ENCODE results near the gene LMX1A. TPM values are rescaled to one million over a fixed set of nuclear protein-coding genes. Genes with fewer than 3 reads are reported as not detected.

The LMX1A gene
- total and polyA plus RNA-seq, 2 experiments from 2014 or later: not detected

DNA sequence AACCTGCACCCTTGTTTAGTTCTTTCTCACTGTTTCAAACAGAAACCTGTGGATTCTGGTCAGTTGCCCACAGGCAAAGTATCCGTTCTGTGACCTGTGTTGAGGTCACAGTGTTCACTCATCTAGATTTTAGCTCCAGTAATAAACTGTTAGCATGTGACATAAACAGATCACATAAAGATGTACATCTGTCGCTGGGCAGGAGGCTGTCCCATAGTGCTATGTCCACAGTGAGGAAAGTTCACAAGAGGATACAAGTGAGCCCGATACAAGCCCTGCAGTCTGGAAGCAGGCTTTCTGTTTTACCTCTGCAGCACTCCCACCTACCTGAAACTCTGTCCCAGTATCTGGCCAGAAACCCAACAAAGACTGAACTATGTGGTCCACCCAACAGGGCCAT lies 28.4 kb downstream of the LMX1A start:
- peaks cover 6% of the 10 kb centered on the region for H3K27me3 ChIP-seq
- no peak overlapping the region for H3K4me3 ChIP-seq
- TF ChIP-seq, protein P1, sequence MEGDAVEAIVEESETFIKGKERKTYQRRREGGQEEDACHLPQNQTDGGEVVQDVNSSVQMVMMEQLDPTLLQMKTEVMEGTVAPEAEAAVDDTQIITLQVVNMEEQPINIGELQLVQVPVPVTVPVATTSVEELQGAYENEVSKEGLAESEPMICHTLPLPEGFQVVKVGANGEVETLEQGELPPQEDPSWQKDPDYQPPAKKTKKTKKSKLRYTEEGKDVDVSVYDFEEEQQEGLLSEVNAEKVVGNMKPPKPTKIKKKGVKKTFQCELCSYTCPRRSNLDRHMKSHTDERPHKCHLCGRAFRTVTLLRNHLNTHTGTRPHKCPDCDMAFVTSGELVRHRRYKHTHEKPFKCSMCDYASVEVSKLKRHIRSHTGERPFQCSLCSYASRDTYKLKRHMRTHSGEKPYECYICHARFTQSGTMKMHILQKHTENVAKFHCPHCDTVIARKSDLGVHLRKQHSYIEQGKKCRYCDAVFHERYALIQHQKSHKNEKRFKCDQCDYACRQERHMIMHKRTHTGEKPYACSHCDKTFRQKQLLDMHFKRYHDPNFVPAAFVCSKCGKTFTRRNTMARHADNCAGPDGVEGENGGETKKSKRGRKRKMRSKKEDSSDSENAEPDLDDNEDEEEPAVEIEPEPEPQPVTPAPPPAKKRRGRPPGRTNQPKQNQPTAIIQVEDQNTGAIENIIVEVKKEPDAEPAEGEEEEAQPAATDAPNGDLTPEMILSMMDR (IDR thresholded peaks at IDR 0.05; ENCODE audit: low read depth, low read length): no peak
- no peaks in the 10 kb centered on the region for H3K9me3 ChIP-seq (ENCODE audit: low read depth)
- DNase-seq (ENCODE audit: low read depth in 1 of 2, low spot score in 1 of 2): no peak
- H3K36me3 ChIP-seq: no peaks in the 10 kb centered on the region
- no peaks in the 10 kb centered on the region for H3K4me1 ChIP-seq (ENCODE audit: low read depth)
- no peak overlapping the region for H3K27ac ChIP-seq

DNA sequence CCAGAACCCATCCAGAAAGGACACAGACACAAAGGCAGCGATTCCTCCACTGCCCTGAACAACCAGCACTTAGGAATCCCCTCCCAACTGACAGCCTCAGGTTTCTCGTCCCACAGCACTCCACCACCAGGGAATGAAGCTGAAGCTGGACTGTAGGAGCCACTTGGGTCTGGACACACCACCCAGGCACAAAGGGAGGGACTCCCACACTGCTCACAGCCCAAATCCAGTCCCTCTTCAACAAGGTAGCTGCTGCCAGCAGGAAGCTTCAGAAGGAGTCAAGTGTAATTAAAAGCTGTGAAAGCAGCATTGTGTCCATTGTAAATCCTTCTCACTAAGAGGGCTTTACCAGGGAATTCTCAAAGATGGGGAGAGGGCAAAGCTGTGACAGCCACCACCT lies 29.0 kb downstream of the LMX1A start:
- peaks cover 4% of the 10 kb centered on the region for H3K27me3 ChIP-seq
- no peaks in the 10 kb centered on the region for H3K36me3 ChIP-seq
- no peaks in the 10 kb centered on the region for H3K4me1 ChIP-seq (ENCODE audit: low read depth)
- no peaks in the 10 kb centered on the region for H3K9me3 ChIP-seq (ENCODE audit: low read depth)
- TF ChIP-seq, protein P1 (IDR thresholded peaks at IDR 0.05; ENCODE audit: low read depth, low read length): no peak
- no peak overlapping the region for H3K27ac ChIP-seq
- DNase-seq (ENCODE audit: low read depth in 1 of 2, low spot score in 1 of 2): no peak
- H3K4me3 ChIP-seq: no peak overlapping the region

DNA sequence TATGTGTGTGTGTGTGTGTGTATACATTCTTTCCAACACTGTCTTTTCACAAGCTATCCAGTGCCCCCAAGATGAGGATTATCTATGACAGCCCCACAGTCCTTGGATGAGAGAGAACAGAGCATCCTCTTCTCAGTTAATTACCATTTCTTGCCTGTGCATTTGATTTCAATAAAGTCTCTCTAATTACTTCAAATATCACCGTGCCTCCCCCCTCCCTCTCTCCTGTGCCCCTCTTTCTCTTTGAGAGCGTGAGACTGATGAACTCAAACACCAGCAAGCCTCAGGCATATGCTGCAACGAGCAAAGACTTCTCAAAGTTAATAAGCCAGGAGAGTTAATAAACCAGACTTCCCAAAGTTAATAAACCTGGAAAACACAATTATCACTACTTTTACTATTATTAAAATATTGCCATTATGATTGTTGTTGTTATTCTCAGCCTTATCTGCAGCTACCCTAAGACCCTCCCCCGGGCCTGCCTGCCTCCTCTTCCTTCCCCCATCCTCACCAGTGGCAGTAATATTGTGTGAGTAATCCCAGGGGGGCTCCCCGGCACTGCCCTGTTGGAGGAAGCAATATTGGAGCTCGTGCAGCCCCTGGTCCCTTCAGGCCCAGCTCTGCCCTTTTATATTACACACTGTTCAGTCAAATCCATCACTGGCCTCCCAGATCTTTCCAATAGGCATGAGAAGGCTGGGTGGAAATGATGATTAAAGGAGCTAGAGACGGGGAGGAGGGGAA lies 30.9 kb downstream of the LMX1A start:
- H3K27me3 ChIP-seq: peaks cover 4% of the 10 kb centered on the region
- H3K36me3 ChIP-seq: no peaks in the 10 kb centered on the region
- no peak for DNase-seq (ENCODE audit: low read depth in 1 of 2, low spot score in 1 of 2)
- no peak overlapping the region for H3K4me3 ChIP-seq
- H3K4me1 ChIP-seq (ENCODE audit: low read depth): no peaks in the 10 kb centered on the region
- H3K9me3 ChIP-seq (ENCODE audit: low read depth): no peaks in the 10 kb centered on the region
- TF ChIP-seq, protein P1 (IDR thresholded peaks at IDR 0.05; ENCODE audit: low read depth, low read length): no peak
- no peak overlapping the region for H3K27ac ChIP-seq

DNA sequence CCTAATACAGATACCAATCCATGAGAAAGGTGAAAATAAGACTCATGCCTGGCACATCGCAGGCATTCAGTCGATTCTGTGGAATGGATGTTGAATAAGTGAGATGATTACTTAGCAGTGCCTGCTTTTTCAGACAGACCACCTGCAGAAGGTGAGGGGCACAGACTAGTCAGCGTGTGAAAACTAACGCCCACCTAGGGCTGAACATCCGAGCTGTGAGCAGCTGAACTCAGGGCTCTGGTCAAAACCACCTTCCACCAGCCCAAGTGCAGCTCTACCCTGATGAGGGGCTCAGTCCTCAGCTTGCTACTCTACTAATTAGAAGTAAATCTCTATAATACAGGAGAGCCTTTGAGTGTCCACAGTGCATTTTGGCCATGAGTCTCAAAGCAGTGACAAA lies 32.5 kb downstream of the LMX1A start:
- TF ChIP-seq, protein P1 (IDR thresholded peaks at IDR 0.05; ENCODE audit: low read depth, low read length): no peak
- Histone ChIP-seq H3K4me3 (no peak overlapping the region), H3K36me3 (no peaks in the 10 kb centered on the region), H3K4me1 (ENCODE audit: low read depth) (no peaks in the 10 kb centered on the region), H3K9me3 (ENCODE audit: low read depth) (no peaks in the 10 kb centered on the region), H3K27ac (no peak overlapping the region), H3K27me3 (peaks cover 4% of the 10 kb centered on the region)
- DNase-seq (ENCODE audit: low read depth in 1 of 2, low spot score in 1 of 2): no peak

DNA sequence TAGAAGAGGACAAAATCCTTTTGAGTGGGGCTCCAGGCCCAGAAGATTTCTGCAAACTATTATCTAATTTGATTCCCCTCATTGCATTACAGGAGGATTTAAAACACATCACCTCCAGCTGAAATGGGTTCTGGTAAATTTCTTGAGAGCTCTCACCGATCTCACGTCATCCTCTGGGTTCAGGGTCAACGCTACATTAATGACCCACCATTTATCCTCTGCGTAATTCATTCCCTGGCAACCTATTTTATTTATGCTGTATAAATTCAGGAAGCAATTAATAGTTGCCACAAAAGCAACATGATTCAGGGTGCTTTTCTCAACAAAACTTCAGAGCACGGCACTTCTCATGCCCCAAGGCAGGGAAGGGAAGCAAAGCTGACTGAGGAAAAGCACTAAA lies 38.9 kb downstream of the LMX1A start:
- TF ChIP-seq, protein P1 (IDR thresholded peaks at IDR 0.05; ENCODE audit: low read depth, low read length): no peak
- Histone ChIP-seq H3K4me3 (no peak overlapping the region), H3K27me3 (no peaks in the 10 kb centered on the region), H3K36me3 (no peaks in the 10 kb centered on the region), H3K9me3 (ENCODE audit: low read depth) (no peaks in the 10 kb centered on the region), H3K4me1 (ENCODE audit: low read depth) (no peaks in the 10 kb centered on the region), H3K27ac (no peak overlapping the region)
- no peak for DNase-seq (ENCODE audit: low read depth in 1 of 2, low spot score in 1 of 2)

All from cardiac muscle cell (in vitro differentiated cells and primary cell).